HG03139 (cell line): ENCODE results near the gene HMGB1.

Source experiments
- ATAC-seq: cut with Tn5 transposase; IDR thresholded peaks from one replicate; pipeline ENCODE4 v1.9.1; 2021; ENCODE audit not compliant: unreplicated experiment

HMGB1 gene

DNA sequence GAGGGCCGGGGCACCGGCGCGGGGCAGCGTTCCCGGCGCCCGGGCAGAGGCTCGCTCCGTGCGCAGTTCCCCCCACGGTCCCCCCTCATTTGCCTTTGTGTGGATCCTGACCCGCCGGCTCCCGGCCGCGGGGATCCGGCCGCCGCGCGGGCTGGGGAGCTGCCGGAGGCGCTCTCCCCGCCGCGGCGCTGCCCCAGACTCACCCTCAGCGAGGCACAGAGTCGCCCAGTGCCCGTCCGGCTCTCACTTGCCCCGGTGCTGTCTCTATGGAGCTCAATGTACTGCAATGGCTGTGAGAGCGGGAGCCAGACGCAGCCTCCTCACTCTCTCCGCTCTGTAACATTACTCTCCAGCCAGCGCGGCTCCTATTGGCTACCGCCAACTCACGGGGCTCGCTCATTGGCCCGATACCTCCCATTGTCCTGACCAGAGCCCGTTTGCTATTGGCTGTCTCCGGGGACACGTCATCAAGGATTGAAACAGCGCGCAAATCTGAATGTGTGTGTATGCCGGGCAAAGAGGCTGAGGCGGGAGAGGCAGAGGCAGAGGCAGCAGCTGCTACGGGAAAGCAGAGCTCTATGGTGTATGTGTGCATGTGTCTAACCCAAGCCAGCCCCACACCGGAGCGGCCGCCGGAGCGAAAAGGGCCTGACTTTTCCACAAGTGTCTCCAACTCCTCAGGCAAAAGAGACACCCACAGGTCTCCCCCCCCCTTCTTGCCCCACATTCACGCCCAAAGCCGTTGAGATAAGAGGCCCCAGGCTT, at the start of gene HMGB1:
HMGB1 (minus strand) TSS at position 344 of the 765 bp plus-strand sequence. CDS start 2,256 bp downstream, outside the sequence.
- peak; percentile 84 for ATAC-seq

DNA sequence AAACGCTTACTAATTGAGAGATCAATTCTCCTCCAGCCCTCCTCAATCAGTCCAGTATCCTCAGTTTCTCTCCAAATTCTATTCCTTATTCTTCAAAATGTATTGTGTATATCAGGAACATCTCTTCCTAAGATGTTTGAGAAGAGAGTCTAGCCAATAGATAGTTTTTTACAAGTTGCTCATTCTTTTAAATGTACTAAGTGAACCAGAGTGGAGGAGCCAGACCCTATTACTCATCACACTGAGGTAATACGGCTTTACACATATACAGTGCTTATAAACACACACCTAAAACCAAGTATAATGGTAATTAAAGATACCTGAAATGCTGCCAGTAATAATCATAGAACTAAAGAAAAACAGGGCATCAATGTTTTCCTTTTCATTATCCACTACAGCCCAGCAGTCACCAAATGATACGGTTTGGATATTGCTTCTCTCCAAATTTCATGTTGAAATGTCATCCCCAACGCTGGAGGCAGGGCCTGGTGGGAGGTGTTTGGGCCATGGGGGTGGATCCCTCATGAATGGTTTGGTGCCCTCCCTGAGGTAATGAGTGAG, 45.2 kb upstream of the HMGB1 start:
- ATAC-seq, result no peak

DNA sequence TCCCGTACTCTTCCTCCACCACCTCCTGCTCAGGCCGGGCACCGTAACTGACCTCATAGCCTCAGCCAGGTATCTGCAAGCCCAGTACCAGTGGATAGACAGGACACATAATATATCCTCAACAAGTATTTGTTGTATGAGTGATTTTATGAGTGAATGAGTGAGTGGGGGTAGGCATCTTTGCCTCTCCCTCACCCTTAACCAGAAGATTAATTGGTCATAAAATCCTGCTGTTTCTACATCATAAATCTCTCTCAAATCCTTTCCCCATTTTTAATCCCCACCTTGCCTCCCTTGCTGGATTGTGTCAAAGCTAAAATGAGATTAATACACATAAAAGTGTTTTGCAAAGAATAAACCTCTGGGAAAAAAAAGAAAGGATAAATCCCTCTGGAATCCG, 44.4 kb upstream of the HMGB1 start:
- no peak for ATAC-seq

DNA sequence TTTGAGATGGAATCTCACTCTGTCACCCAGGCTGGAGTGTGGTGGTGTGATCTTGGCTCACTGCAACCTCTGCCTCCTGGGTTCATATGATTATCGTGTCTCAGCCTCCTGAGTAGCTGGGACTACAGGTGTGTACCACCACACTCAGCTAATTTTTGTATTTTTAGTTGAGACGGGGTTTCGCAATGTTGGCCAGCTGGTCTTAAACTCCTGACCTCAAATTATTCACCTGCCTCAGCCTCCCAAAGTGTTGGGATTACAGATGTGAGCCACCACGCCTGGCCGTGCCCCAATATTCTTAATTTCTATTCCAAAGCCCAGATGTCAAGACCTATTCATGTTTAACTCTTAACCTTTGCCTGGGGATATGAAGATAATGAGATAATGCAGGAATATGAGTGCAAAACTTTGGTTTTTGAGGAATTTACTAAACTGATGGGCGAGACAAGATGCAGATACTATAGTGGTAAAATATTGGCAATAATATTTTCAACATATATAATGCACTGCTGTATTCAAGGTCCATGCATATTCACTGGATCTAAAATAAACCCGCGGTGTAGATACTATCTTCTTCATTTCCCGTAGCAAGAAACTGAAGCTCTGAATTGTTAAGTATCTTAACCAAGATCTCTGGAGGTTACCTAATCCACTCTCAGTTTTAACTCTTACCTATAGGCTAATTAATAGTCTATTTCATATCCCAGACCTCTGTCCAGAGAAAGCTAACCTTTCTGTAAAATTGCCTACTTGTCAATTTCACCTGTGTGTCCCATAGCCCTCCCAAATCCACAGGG, 43.7 kb upstream of the HMGB1 start:
- no peak for ATAC-seq

DNA sequence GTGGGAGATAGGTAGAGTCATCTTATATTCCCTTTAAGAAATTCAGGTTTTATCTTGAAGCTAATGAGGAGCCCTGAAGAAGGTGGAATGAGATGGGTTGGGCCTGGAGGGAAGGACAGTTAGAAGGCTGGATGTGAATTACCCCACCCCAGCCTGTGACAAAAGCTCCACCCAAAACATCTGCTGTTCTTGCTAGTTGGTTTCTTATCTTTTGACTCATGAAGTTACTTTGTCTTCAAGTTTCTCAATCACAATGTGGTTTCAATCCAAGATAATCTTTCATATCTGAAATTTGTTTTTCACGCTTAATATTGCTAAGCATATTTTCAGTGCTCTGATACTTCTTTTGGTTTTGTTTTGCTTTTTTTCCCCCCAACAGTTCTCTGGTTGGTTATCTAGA, 38.3 kb upstream of the HMGB1 start:
- ATAC-seq, result no peak

DNA sequence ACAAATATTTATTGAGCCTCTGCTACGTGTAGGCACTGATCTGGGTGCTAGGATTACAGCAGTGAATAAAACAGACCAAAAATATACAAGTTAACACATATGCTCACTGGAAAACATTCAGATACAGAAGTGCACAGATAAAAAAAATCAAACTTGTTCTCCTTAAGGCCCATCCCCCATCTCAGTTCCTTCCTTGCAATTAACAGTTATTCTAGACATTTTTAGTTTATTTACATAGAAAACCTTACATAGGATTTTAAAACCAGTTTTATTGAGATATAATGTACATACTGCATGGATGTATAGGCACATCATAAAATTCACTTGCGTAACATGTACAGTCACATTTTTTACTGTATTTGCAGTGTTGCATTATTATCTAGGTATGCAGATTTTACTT, 36.5 kb upstream of the HMGB1 start:
- ATAC-seq, result no peak

DNA sequence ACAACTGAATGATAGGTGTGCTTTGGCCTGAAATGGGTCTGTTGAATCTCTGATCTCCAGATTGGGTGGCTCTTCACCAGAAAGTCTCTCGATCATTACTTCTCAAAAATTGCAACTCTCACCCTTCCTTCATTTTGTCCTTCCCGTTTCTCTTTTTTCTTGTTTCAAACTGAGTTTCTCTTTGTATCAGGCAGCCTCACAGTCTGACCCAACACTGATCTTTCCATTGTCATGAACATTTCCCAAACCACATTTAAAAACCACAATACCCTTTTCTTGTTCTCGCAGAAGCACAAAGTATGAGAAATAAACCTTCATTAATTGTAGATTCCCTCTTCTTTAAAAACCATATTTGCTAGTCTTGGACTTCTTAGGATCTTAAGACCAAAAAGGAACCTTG, 33.6 kb upstream of the HMGB1 start:
- no peak for ATAC-seq

DNA sequence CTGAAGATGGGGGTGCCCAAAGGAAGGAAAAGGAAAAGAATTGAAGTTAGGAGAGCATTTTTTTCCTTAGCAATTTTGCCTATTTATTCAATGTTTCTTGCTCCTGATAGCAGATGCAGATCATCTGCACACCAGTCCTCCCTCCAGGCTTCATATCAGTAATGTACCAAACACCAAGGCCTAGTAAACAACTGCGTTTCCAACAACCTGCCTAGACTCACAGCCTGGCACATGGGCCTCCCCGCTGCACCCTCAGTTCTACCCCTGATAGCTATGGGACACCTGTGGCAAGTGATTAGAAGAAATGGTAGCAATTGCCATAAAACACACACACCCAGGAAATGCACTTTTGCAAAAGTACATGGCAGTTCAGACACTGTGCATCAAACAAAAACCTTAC, 30.4 kb upstream of the HMGB1 start:
- no peak for ATAC-seq

DNA sequence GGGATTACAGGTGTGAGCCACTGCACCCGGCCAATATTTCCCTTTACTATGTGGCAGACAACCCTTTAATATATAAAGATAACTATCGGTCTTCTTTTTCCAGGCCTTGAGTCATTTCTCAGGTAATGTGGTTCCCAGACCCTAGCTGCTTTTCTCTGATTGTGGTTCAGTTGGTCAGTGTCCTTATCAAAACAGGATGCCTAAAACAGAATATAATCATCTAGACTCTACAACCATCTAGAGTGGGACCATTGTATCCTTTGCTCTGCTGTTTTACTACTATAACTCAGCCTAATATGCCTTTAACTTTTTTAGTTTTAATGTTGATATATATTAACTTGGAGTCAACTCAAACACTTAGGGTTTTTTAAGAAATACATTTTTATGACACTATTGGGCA, 30.0 kb upstream of the HMGB1 start:
- no peak for ATAC-seq

DNA sequence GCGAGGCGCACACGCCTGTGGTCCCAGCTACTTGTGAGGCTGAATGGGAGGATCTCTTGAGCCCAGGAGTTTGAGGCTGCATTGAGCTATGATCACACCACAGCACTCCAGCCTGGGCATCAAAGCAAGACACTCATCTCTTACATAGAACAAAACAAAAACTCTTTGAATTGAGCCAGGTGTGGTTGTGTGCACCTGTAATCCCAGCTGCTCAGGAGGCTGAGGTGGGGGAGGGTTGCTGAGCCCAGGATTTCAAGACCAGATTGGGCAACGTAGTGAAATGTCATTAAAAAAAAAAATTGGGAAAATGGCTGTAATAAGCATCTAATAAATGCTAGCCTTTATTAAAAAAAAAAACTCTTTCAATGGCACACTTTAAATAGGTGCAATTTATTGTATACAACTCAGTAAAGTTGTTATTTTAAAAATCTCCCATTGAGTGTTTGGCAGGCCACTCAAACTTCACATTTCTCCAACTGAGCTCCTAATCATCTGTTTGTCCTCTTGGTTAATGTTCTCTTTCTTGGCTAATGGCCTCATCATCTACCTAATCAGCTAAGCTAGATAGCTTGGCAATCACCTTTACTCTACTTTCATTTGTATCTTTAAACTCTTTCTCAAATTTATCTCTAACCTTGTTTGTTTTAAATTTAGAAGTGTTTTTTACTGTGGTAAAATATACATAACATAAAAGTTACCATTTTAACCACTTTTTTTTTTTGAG, 28.1 kb upstream of the HMGB1 start:
- no peak for ATAC-seq

DNA sequence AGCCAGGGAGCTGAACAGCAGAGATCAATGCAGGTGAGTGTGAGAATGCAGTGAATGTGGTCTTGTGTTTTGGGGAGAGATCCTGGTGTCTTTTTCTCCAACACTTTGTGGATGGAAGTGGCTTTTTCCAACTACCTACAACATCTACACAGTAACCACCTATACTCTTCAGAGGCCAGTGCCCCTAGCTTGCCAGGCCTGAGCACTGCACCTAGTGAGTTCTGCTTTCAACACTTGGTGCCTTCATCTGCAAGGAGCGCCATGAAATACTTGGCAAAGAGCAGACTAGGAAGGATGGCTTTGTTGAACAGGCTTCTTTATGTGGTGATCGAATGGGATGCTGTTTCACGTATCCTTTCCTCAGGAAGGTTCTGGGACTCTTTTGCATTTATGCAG, 21.3 kb upstream of the HMGB1 start:
- no peak for ATAC-seq

DNA sequence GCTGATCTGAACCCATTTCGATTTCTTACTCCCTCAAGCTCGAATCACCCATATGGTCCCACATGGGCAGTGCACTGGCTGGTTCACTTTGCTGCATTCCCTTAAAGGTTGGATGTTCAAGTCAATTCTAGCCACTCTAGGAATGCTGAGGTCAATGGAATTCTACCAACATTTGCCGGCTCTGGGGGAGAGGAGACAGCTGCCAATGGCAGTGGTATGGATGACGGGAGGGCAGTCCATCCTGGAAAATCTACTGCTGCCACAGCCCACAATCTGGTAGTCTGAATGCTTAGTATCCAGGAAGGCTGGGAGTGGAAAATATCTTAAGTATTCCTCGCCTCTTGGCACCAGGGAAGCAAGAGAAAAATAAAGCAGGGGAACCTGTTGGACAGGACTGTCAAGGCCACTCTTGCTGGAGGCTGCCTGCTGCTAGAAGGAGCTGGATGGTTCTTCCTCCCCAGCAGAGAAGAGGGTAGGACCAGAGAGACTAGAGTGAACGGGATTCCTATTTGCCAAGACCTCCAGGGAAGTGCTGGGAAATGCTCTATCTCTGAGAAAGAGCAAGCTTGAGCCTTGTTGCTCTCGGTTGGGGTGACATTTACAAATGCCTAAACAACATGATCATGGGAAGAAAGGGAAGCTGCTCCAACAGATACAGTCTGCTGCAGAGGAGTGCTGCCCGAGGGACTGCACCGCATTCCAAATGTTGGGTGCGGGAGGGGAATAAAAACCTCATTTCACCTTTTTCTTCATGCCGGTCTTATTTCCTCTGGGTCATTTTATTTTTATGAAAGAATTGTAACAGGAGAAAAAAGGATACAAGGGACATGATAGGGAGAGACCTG, 20.7 kb upstream of the HMGB1 start:
- no peak for ATAC-seq

DNA sequence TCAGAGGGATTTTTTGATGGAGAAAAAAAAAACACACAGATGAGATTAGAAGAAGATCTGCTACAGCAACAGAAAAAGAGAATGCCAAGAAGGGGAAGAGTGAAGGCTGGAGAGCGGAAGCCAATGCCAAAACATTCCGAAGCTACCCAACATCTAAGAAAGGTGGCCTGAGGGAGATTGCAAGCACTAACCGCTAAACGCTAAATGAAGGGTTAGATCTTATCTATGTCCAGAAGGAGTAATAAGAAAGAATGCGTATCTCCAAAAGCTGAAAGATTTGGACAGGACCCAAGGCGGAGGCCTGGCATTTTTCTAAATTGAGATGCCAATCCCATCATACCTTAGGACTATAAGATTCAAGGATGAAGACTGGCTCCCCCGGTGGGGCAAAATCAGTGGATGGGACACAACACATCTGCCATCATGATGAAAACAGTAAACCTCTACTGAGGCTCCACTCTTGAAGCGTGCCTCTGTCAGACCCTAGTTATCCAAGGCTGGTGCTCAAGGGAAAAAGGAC, 15.6 kb upstream of the HMGB1 start:
- ATAC-seq, result no peak

DNA sequence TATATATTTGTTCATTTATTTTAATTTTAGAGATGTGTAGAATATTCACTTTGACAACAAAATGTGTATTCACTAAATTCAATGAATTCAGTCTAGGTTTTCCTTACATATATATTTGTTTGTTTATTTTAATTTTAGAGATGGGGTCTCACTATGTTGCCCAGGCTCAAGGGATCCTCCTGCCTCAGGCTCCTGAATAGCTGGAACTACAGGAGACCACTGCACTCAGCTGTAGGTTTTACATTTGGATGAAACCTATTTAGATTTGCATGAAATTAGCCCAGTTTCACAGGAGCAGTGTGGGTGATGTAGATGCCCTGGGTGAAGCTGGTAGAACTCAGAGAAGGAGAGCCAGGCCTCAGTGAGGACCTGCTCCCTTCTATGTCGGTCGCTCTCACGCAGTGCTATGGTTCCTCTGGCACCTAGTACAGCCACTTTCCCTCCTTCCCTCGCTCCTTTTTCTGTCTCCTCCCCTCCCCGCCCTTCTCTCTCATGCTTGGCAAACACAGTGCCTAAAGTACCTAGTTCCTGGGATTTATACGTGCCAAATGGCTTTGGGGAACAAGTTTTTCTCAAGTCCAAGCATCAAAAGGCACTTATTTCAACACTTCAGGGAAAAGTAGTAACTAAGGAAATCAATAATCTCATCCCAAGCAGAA, 14.7 kb upstream of the HMGB1 start:
- ATAC-seq, result no peak

DNA sequence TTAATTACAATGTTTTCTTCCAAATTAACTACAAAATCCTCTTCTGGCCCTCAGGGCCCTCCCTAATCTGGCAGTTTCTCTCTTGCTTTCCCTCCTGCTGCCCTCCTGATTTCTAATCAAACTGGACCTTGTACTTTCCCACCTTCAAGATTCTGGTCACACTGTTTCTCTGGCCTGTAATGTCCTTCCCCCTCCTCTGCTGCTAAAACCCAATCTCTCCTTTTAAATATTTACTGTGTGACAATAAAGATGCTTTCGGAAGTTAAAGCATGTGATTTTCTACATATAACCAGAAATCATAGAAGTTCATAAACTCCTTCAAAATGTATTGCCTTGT, 14.1 kb upstream of the HMGB1 start:
- no peak for ATAC-seq

DNA sequence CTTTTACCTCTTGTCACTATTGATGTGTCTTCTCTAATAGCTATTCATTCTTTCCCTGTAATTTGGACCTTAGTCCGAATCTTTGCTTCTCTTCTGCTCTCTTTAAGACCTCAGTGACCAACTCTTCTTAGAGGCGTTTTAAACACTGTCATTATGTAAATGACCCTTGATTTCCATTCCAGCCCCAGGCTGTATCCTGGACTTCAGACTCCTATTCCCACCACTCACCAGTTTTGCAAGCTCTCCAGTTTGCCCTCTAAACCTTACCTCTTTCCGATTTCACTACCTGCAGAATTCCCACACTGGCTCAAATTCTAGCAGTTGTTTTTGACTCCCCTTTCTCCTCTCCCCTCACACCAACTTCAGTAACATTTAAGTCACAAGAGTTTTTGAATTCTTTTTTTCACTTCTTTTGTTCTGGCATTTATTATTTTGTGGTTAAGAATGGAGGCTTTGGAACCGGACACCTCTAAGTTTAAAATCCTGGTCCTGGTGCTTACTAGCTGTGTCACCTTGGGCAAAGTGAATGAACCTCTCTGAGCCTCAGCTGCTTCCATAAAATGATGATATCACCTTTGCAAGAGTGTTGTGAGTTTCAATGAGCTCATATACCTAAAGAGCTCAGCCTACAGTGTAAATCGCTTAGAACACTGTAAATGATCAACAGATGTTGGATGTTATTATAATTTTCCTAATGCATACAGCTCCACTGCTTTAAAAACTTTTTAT, 13.6 kb upstream of the HMGB1 start:
- ATAC-seq, result no peak

DNA sequence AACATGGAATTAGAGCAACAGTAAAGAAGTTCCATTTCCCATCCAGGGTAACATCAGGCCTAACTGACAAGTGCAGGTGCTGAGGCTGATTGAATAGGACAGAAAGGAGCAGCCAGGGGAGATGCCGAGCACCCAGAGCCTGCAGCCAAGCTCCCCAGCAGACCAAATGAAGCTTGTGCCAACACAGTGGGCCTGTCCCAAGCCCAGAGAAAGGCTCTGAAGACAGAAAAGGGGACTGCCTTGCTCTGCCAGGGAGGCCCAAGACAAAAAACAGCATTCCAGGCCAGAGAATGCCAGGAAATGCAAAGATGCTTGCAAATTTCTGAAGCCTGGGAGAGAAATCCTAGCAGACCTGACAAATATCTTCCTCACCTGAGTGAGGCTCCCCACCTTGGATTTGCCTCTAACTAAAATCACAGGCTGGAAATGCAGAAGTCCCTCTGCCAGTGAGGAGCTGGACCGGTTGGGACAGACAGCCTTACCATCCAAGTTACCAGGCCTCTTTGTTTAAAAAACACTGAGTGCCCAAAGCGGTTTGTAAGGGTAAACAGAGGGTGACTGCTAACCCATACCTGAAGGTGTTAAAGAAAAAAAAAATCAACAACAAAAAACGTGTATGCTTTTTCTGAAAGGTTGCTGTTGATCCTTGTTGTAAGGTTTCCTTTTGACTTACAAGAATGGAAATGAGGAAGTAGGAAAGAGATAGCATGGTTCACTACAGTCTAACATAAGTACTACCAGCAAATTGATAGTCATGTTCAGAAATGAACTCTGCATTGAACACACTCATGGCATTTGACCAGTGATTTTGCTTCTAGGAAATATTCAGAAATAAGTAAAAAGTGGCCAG, 11.8 kb upstream of the HMGB1 start:
- peak; percentile 79 for ATAC-seq

DNA sequence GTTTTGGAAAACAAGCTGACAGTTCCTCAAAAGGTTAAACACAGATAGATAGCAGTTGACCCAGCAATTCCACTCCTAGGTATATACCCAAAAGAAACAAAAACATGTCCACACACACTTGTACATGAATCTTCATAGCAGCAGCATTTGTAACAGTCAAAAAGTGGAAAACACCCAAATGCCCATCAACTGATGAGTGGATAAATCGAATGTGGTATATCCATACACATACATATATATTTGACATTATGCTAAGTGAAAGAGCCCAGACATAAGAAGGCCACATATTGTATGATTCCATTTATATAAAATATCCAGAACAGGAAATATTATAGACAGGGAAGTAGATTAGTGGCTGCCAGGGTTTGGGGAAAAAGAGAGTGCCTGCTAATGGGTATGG, 7.9 kb upstream of the HMGB1 start:
- no peak for ATAC-seq
